Thymus (tissue), 14 donors: ENCODE data around the gene UCHL1. TPM values are rescaled to one million over a fixed set of nuclear protein-coding genes. Genes with fewer than 3 reads are reported as not detected.

Experiments used
- DNase-seq, 9 donors: peaks; one replicate each; pipeline ENCODE4 v3.0.0-alpha.2; 2013; ENCODE audit warnings: low spot score in 9 of 9, low read depth in 6 of 9, missing footprints in 1 of 9
- H3K27ac ChIP-seq, 2 donors: one replicate each; pipeline ENCODE4 v1.5.1; 2013; ENCODE audit warnings: control low read depth in 1 of 2, low read depth in 1 of 2, low read length in 1 of 2, mild to moderate bottlenecking in 1 of 2, moderate library complexity in 1 of 2
- H3K27me3 ChIP-seq, 2 donors: one replicate each; pipeline ENCODE4 v1.5.1; 2013; ENCODE audit warnings: low read length in 1 of 2; ENCODE audit not compliant: control insufficient read depth in 2 of 2, insufficient read depth in 1 of 2
- H3K36me3 ChIP-seq, 2 donors: one replicate each; pipeline ENCODE4 v1.5.1; 2013; ENCODE audit warnings: low read length in 1 of 2, mild to moderate bottlenecking in 1 of 2, moderate library complexity in 1 of 2; ENCODE audit not compliant: control insufficient read depth in 2 of 2, insufficient read depth in 2 of 2
- H3K4me1 ChIP-seq, 2 donors: one replicate each; pipeline ENCODE4 v1.5.1; 2013; ENCODE audit warnings: low read length in 2 of 2; ENCODE audit not compliant: control insufficient read depth in 2 of 2, insufficient read depth in 2 of 2
- H3K4me3 ChIP-seq, 2 donors: one replicate each; pipeline ENCODE4 v1.5.1; 2013; ENCODE audit warnings: low read length in 2 of 2, control low read depth in 1 of 2, mild to moderate bottlenecking in 1 of 2
- H3K9me3 ChIP-seq, 2 donors: one replicate each; pipeline ENCODE4 v1.5.1; 2013; ENCODE audit warnings: low read length in 1 of 2, mild to moderate bottlenecking in 1 of 2; ENCODE audit not compliant: control insufficient read depth in 2 of 2, insufficient read depth in 1 of 2
- WGBS: extraction: QIAGEN DNeasy Blood & Tissue Kit; methylation state at CpG from one replicate; pipeline ENCODE4 v1.1.7; 2013; 5-methylcytosine and 5-hydroxymethylcytosine counted together
- long read RNA-seq, 10 donors: transcript quantifications; one replicate each; lab custom pipeline, GENCODE V29; 2026
- polyA plus RNA-seq: library from polyadenylated mRNA; stranded (reverse); fragments of 200-250 nt; gene quantifications from one replicate; pipeline ENCODE4 v1.2.3, GENCODE V29; 2013
- total RNA-seq: library from RNA; stranded (reverse); fragments of 120-200 nt; gene quantifications from one replicate; pipeline ENCODE4 v1.2.4, GENCODE V29; 2013
- donor health status: healthy.

The UCHL1 gene
- 28.0 TPM for total RNA-seq
- 56.2 TPM for polyA plus RNA-seq
- long read RNA-seq, donor 1, partial matches to known transcripts: 0 of 1 reads
- long read RNA-seq, donor 1, other reads (novel, unspliced or antisense): 0 of 1 reads
- long read RNA-seq, donor 2: 0 reads
- long read RNA-seq, donor 3, transcript UCHL1-209 (8 exons, 1,119 nt): major isoform, 15 of 27 reads
- long read RNA-seq, donor 3, partial matches to known transcripts: 10 of 27 reads
- long read RNA-seq, donor 3, other reads (novel, unspliced or antisense): 0 of 27 reads
- long read RNA-seq, donor 4, partial matches to known transcripts: 0 of 5 reads
- long read RNA-seq, donor 4, other reads (novel, unspliced or antisense): 0 of 5 reads
- long read RNA-seq, donor 5, transcript UCHL1-209 (8 exons, 1,119 nt): major isoform, 34 of 50 reads
- long read RNA-seq, donor 5, partial matches to known transcripts: 14 of 50 reads
- long read RNA-seq, donor 5, other reads (novel, unspliced or antisense): 0 of 50 reads
- long read RNA-seq, donor 6, partial matches to known transcripts: 0 of 1 reads
- long read RNA-seq, donor 6, other reads (novel, unspliced or antisense): 0 of 1 reads
- long read RNA-seq, donor 7, partial matches to known transcripts: 0 of 4 reads
- long read RNA-seq, donor 7, other reads (novel, unspliced or antisense): 0 of 4 reads
- long read RNA-seq, donor 8, partial matches to known transcripts: 0 of 6 reads
- long read RNA-seq, donor 8, other reads (novel, unspliced or antisense): 0 of 6 reads
- long read RNA-seq, donor 9, transcript UCHL1-209 (8 exons, 1,119 nt): major isoform, 6 of 6 reads
- long read RNA-seq, donor 9, partial matches to known transcripts: 0 of 6 reads
- long read RNA-seq, donor 9, other reads (novel, unspliced or antisense): 0 of 6 reads
- long read RNA-seq, donor 10, partial matches to known transcripts: 0 of 6 reads
- long read RNA-seq, donor 10, other reads (novel, unspliced or antisense): 0 of 6 reads

- DNase-seq: peak in 6 of 9 donors; percentile 4 to 66 (median 30)
- no peaks in the 10 kb centered on the region for H3K9me3 ChIP-seq
- H3K27ac ChIP-seq: no peak within 1 kb of the TSS
- peaks cover 7 to 12% of the 10 kb centered on the region in 2 donors for H3K4me1 ChIP-seq
- H3K36me3 ChIP-seq: no peaks in the 10 kb centered on the region
- peaks cover 33 to 54% of the 10 kb centered on the region in 2 donors for H3K27me3 ChIP-seq
- peak within 1 kb of the TSS; percentile 33 to 36 for H3K4me3 ChIP-seq
- 2% methylated on average over 55 of the region's 55 CpGs for WGBS
Observed at GRCh38 chr4:41256740-41257256, at the start of gene UCHL1. Gene UCHL1 (plus strand): TSS chr4:41256928. CDS start chr4:41256977, 49 bp downstream.

GRCh38 chr4:41207291-41207831, 49.4 kb upstream of the UCHL1 start:
- H3K9me3 ChIP-seq: no peaks in the 10 kb centered on the region
- H3K4me3 ChIP-seq: no peak overlapping the region
- no peak for DNase-seq
- no peaks in the 10 kb centered on the region for H3K36me3 ChIP-seq
- H3K27ac ChIP-seq: no peak overlapping the region
- H3K4me1 ChIP-seq: peaks cover 0 to 4% of the 10 kb centered on the region in 2 donors
- H3K27me3 ChIP-seq: peaks cover 2 to 5% of the 10 kb centered on the region in 2 donors

GRCh38 chr4:41209187-41209586, 47.5 kb upstream of the UCHL1 start:
- no peaks in the 10 kb centered on the region for H3K36me3 ChIP-seq
- no peak overlapping the region for H3K27ac ChIP-seq
- peaks cover 16 to 24% of the 10 kb centered on the region in 2 donors for H3K27me3 ChIP-seq
- no peaks in the 10 kb centered on the region for H3K9me3 ChIP-seq
- H3K4me1 ChIP-seq: peaks cover 0 to 9% of the 10 kb centered on the region in 2 donors
- no peak overlapping the region for H3K4me3 ChIP-seq
- no peak for DNase-seq
- 91% methylated on average over 5 of the region's 5 CpGs for WGBS

GRCh38 chr4:41209901-41210300, 46.8 kb upstream of the UCHL1 start:
- no peak for DNase-seq
- H3K36me3 ChIP-seq: no peaks in the 10 kb centered on the region
- H3K27me3 ChIP-seq: peaks cover 23 to 31% of the 10 kb centered on the region in 2 donors
- 93% methylated on average over 9 of the region's 9 CpGs for WGBS
- no peak overlapping the region for H3K4me3 ChIP-seq
- no peak overlapping the region for H3K27ac ChIP-seq
- peaks cover 0 to 12% of the 10 kb centered on the region in 2 donors for H3K4me1 ChIP-seq
- no peaks in the 10 kb centered on the region for H3K9me3 ChIP-seq

GRCh38 chr4:41211951-41212615, 44.6 kb upstream of the UCHL1 start:
- Histone ChIP-seq H3K9me3 (no peaks in the 10 kb centered on the region), H3K27ac (no peak overlapping the region), H3K27me3 (peaks cover 40 to 48% of the 10 kb centered on the region in 2 donors), H3K4me1 (peaks cover 4 to 25% of the 10 kb centered on the region in 2 donors), H3K36me3 (no peaks in the 10 kb centered on the region), H3K4me3 (no peak overlapping the region)
- 92% methylated on average over 1 of the region's 1 CpG for WGBS
- DNase-seq: no peak

- H3K4me3 ChIP-seq: peak overlapping the region in 1 of 2 donors; percentile 57
- 29% methylated on average over 12 of the region's 12 CpGs for WGBS
- DNase-seq: peak in 3 of 9 donors; percentile 14 to 54 (median 18)
Observed at GRCh38 chr4:41212616-41213203, 44.0 kb upstream of the UCHL1 start.

GRCh38 chr4:41213625-41214135, 43.0 kb upstream of the UCHL1 start:
- peaks cover 44 to 50% of the 10 kb centered on the region in 2 donors for H3K27me3 ChIP-seq
- peak overlapping the region; percentile 44 to 57 for H3K4me3 ChIP-seq
- DNase-seq: peak in 1 of 9 donors; percentile 24
- no peak overlapping the region for H3K27ac ChIP-seq
- no peaks in the 10 kb centered on the region for H3K9me3 ChIP-seq
- peaks cover 4 to 25% of the 10 kb centered on the region in 2 donors for H3K4me1 ChIP-seq
- no peaks in the 10 kb centered on the region for H3K36me3 ChIP-seq
- WGBS: 3% methylated on average over 35 of the region's 35 CpGs

More at GRCh38 chr4:41212616-41213203, 44.0 kb upstream of the UCHL1 start:
- no peak overlapping the region for H3K27ac ChIP-seq
- peaks cover 4 to 25% of the 10 kb centered on the region in 2 donors for H3K4me1 ChIP-seq
- H3K36me3 ChIP-seq: no peaks in the 10 kb centered on the region
- no peaks in the 10 kb centered on the region for H3K9me3 ChIP-seq
- peaks cover 44 to 50% of the 10 kb centered on the region in 2 donors for H3K27me3 ChIP-seq
